ENCODE results near the gene HAUS7.

HAUS7 gene

GRCh38 chrX:153440556-153441135, 29.7 kb downstream of the HAUS7 start:
- no peak overlapping the region for H2AFZ ChIP-seq (ENCODE audit: low read length, unreplicated experiment)
- no peak overlapping the region for H3K4me3 ChIP-seq (ENCODE audit: low read depth, low read length)
- no peaks in the 10 kb centered on the region for H3K79me2 ChIP-seq (ENCODE audit: control insufficient read depth, insufficient read depth, low read length, unreplicated experiment)
- no peak overlapping the region for H3K27ac ChIP-seq (ENCODE audit: low read depth, low read length)
- peaks cover 4% of the 10 kb centered on the region; the same call in 1 of the 2 replicates for H3K27me3 ChIP-seq (ENCODE audit: insufficient read depth, low read length)
- no peaks in the 10 kb centered on the region for H3K4me1 ChIP-seq (ENCODE audit: control insufficient read depth, insufficient read depth, low read length, unreplicated experiment)
- H3K36me3 ChIP-seq (ENCODE audit: insufficient read depth, low read length): no peaks in the 10 kb centered on the region

- Histone ChIP-seq H3K36me3 (ENCODE audit: insufficient read depth, low read length) (no peaks in the 10 kb centered on the region), H3K4me3 (ENCODE audit: low read depth, low read length) (no peak overlapping the region), H3K4me1 (ENCODE audit: control insufficient read depth, insufficient read depth, low read length, unreplicated experiment) (no peaks in the 10 kb centered on the region), H3K27ac (ENCODE audit: low read depth, low read length) (no peak overlapping the region), H3K79me2 (ENCODE audit: control insufficient read depth, insufficient read depth, low read length, unreplicated experiment) (no peaks in the 10 kb centered on the region), H3K27me3 (ENCODE audit: insufficient read depth, low read length) (peaks cover 4% of the 10 kb centered on the region; the same call in 1 of the 2 replicates), H2AFZ (ENCODE audit: low read length, unreplicated experiment) (no peak overlapping the region)
Measured at GRCh38 chrX:153439977-153440376, 30.4 kb downstream of the HAUS7 start.

GRCh38 chrX:153438532-153438931, 31.8 kb downstream of the HAUS7 start:
- Histone ChIP-seq H3K79me2 (ENCODE audit: control insufficient read depth, insufficient read depth, low read length, unreplicated experiment) (no peaks in the 10 kb centered on the region), H3K4me1 (ENCODE audit: control insufficient read depth, insufficient read depth, low read length, unreplicated experiment) (no peaks in the 10 kb centered on the region), H3K4me3 (ENCODE audit: low read depth, low read length) (no peak overlapping the region), H3K27me3 (ENCODE audit: insufficient read depth, low read length) (peaks cover 4% of the 10 kb centered on the region; the same call in 1 of the 2 replicates), H2AFZ (ENCODE audit: low read length, unreplicated experiment) (no peak overlapping the region), H3K36me3 (ENCODE audit: insufficient read depth, low read length) (no peaks in the 10 kb centered on the region), H3K27ac (ENCODE audit: low read depth, low read length) (no peak overlapping the region)

GRCh38 chrX:153435845-153436244, 34.5 kb downstream of the HAUS7 start:
- no peak overlapping the region for H3K27ac ChIP-seq (ENCODE audit: low read depth, low read length)
- peaks cover 7% of the 10 kb centered on the region; the same call in 1 of the 2 replicates for H3K27me3 ChIP-seq (ENCODE audit: insufficient read depth, low read length)
- no peaks in the 10 kb centered on the region for H3K36me3 ChIP-seq (ENCODE audit: insufficient read depth, low read length)
- no peaks in the 10 kb centered on the region for H3K4me1 ChIP-seq (ENCODE audit: control insufficient read depth, insufficient read depth, low read length, unreplicated experiment)
- no peak overlapping the region for H3K4me3 ChIP-seq (ENCODE audit: low read depth, low read length)
- H3K79me2 ChIP-seq (ENCODE audit: control insufficient read depth, insufficient read depth, low read length, unreplicated experiment): no peaks in the 10 kb centered on the region
- H2AFZ ChIP-seq (ENCODE audit: low read length, unreplicated experiment): no peak overlapping the region

- Histone ChIP-seq H3K79me2 (ENCODE audit: control insufficient read depth, insufficient read depth, low read length, unreplicated experiment) (no peaks in the 10 kb centered on the region), H3K27me3 (ENCODE audit: insufficient read depth, low read length) (peaks cover 7% of the 10 kb centered on the region; the same call in 1 of the 2 replicates), H2AFZ (ENCODE audit: low read length, unreplicated experiment) (no peak overlapping the region), H3K4me1 (ENCODE audit: control insufficient read depth, insufficient read depth, low read length, unreplicated experiment) (no peaks in the 10 kb centered on the region), H3K27ac (ENCODE audit: low read depth, low read length) (no peak overlapping the region), H3K4me3 (ENCODE audit: low read depth, low read length) (no peak overlapping the region), H3K36me3 (ENCODE audit: insufficient read depth, low read length) (no peaks in the 10 kb centered on the region)
Measured at GRCh38 chrX:153434801-153435200, 35.6 kb downstream of the HAUS7 start.

GRCh38 chrX:153433781-153434285, 36.5 kb downstream of the HAUS7 start:
- H3K4me3 ChIP-seq (ENCODE audit: low read depth, low read length): no peak overlapping the region
- no peaks in the 10 kb centered on the region for H3K4me1 ChIP-seq (ENCODE audit: control insufficient read depth, insufficient read depth, low read length, unreplicated experiment)
- H3K27me3 ChIP-seq (ENCODE audit: insufficient read depth, low read length): peaks cover 7% of the 10 kb centered on the region; the same call in 1 of the 2 replicates

GRCh38 chrX:153433161-153433680, 37.2 kb downstream of the HAUS7 start:
- peaks cover 7% of the 10 kb centered on the region; the same call in 1 of the 2 replicates for H3K27me3 ChIP-seq (ENCODE audit: insufficient read depth, low read length)
- no peaks in the 10 kb centered on the region for H3K36me3 ChIP-seq (ENCODE audit: insufficient read depth, low read length)
- H3K79me2 ChIP-seq (ENCODE audit: control insufficient read depth, insufficient read depth, low read length, unreplicated experiment): no peaks in the 10 kb centered on the region
- no peak overlapping the region for H2AFZ ChIP-seq (ENCODE audit: low read length, unreplicated experiment)
- no peak overlapping the region for H3K27ac ChIP-seq (ENCODE audit: low read depth, low read length)
- no peaks in the 10 kb centered on the region for H3K4me1 ChIP-seq (ENCODE audit: control insufficient read depth, insufficient read depth, low read length, unreplicated experiment)
- no peak overlapping the region for H3K4me3 ChIP-seq (ENCODE audit: low read depth, low read length)

More at GRCh38 chrX:153433781-153434285, 36.5 kb downstream of the HAUS7 start:
- no peak overlapping the region for H3K27ac ChIP-seq (ENCODE audit: low read depth, low read length)
- H2AFZ ChIP-seq (ENCODE audit: low read length, unreplicated experiment): no peak overlapping the region
- no peaks in the 10 kb centered on the region for H3K79me2 ChIP-seq (ENCODE audit: control insufficient read depth, insufficient read depth, low read length, unreplicated experiment)
- no peaks in the 10 kb centered on the region for H3K36me3 ChIP-seq (ENCODE audit: insufficient read depth, low read length)

- Histone ChIP-seq H2AFZ (ENCODE audit: low read length, unreplicated experiment) (no peak overlapping the region), H3K27ac (ENCODE audit: low read depth, low read length) (no peak overlapping the region), H3K4me1 (ENCODE audit: control insufficient read depth, insufficient read depth, low read length, unreplicated experiment) (no peaks in the 10 kb centered on the region), H3K4me3 (ENCODE audit: low read depth, low read length) (no peak overlapping the region), H3K27me3 (ENCODE audit: insufficient read depth, low read length) (peaks cover 7% of the 10 kb centered on the region; the same call in 1 of the 2 replicates), H3K79me2 (ENCODE audit: control insufficient read depth, insufficient read depth, low read length, unreplicated experiment) (no peaks in the 10 kb centered on the region), H3K36me3 (ENCODE audit: insufficient read depth, low read length) (no peaks in the 10 kb centered on the region)
Measured at GRCh38 chrX:153430796-153431195, 39.6 kb downstream of the HAUS7 start.

GRCh38 chrX:153426204-153426603, 44.2 kb downstream of the HAUS7 start:
- Histone ChIP-seq H3K4me3 (ENCODE audit: low read depth, low read length) (no peak overlapping the region), H3K4me1 (ENCODE audit: control insufficient read depth, insufficient read depth, low read length, unreplicated experiment) (no peaks in the 10 kb centered on the region), H3K27ac (ENCODE audit: low read depth, low read length) (no peak overlapping the region), H3K36me3 (ENCODE audit: insufficient read depth, low read length) (no peaks in the 10 kb centered on the region), H2AFZ (ENCODE audit: low read length, unreplicated experiment) (no peak overlapping the region), H3K27me3 (ENCODE audit: insufficient read depth, low read length) (peaks cover 7% of the 10 kb centered on the region; the same call in 1 of the 2 replicates), H3K79me2 (ENCODE audit: control insufficient read depth, insufficient read depth, low read length, unreplicated experiment) (no peaks in the 10 kb centered on the region)

GRCh38 chrX:153423652-153424051, 46.7 kb downstream of the HAUS7 start:
- Histone ChIP-seq H3K4me1 (ENCODE audit: control insufficient read depth, insufficient read depth, low read length, unreplicated experiment) (no peaks in the 10 kb centered on the region), H3K27ac (ENCODE audit: low read depth, low read length) (no peak overlapping the region), H3K36me3 (ENCODE audit: insufficient read depth, low read length) (no peaks in the 10 kb centered on the region), H3K79me2 (ENCODE audit: control insufficient read depth, insufficient read depth, low read length, unreplicated experiment) (no peaks in the 10 kb centered on the region), H3K27me3 (ENCODE audit: insufficient read depth, low read length) (no peaks in the 10 kb centered on the region), H2AFZ (ENCODE audit: low read length, unreplicated experiment) (no peak overlapping the region), H3K4me3 (ENCODE audit: low read depth, low read length) (no peak overlapping the region)

GRCh38 chrX:153421856-153422255, 48.5 kb downstream of the HAUS7 start:
- no peak overlapping the region for H2AFZ ChIP-seq (ENCODE audit: low read length, unreplicated experiment)
- no peaks in the 10 kb centered on the region for H3K36me3 ChIP-seq (ENCODE audit: insufficient read depth, low read length)
- H3K79me2 ChIP-seq (ENCODE audit: control insufficient read depth, insufficient read depth, low read length, unreplicated experiment): no peaks in the 10 kb centered on the region
- no peak overlapping the region for H3K27ac ChIP-seq (ENCODE audit: low read depth, low read length)
- no peak overlapping the region for H3K4me3 ChIP-seq (ENCODE audit: low read depth, low read length)
- no peaks in the 10 kb centered on the region for H3K27me3 ChIP-seq (ENCODE audit: insufficient read depth, low read length)
- no peaks in the 10 kb centered on the region for H3K4me1 ChIP-seq (ENCODE audit: control insufficient read depth, insufficient read depth, low read length, unreplicated experiment)
